ENCODE measurements around the gene SLC37A2.

Gene SLC37A2

GRCh38 chr11:125092669-125093068 lies 29.6 kb downstream of the SLC37A2 start:
- no peak for TF ChIP-seq CTCF (IDR thresholded peaks at IDR 0.05; ENCODE audit: low read depth, low read length, missing control alignments)
- no peak overlapping the region for H3K4me3 ChIP-seq (ENCODE audit: low read depth, low read length)
- in situ Hi-C loops (cut with HindIII; ENCODE audit: low sequenced_read_pairs) = loop anchor here (10.0 kb wide), 1 partner anchor 312 kb away; no protein-coding TSS in a partner anchor
- no peak for DNase-seq (ENCODE audit: low read depth)

GRCh38 chr11:125093502-125093901 lies 30.4 kb downstream of the SLC37A2 start:
- in situ Hi-C loops (cut with HindIII; ENCODE audit: low sequenced_read_pairs) = loop anchor here (10.0 kb wide), 1 partner anchor 311 kb away; no protein-coding TSS in a partner anchor
- no peak for TF ChIP-seq CTCF (IDR thresholded peaks at IDR 0.05; ENCODE audit: low read depth, low read length, missing control alignments)

GRCh38 chr11:125094731-125095130 lies 31.6 kb downstream of the SLC37A2 start:
- in situ Hi-C loops (cut with HindIII; ENCODE audit: low sequenced_read_pairs) = loop anchor here (10.0 kb wide), 1 partner anchor 310 kb away; no protein-coding TSS in a partner anchor
- DNase-seq (ENCODE audit: low read depth) = no peak
- no peak for TF ChIP-seq CTCF (IDR thresholded peaks at IDR 0.05; ENCODE audit: low read depth, low read length, missing control alignments)
- no peak overlapping the region for H3K4me3 ChIP-seq (ENCODE audit: low read depth, low read length)

More at GRCh38 chr11:125093502-125093901, 30.4 kb downstream of the SLC37A2 start:
- no peak overlapping the region for H3K4me3 ChIP-seq (ENCODE audit: low read depth, low read length)
- no peak for DNase-seq (ENCODE audit: low read depth)

GRCh38 chr11:125100136-125100535 lies 37.0 kb downstream of the SLC37A2 start:
- no peak for TF ChIP-seq CTCF (IDR thresholded peaks at IDR 0.05; ENCODE audit: low read depth, low read length, missing control alignments)
- in situ Hi-C loops (cut with HindIII; ENCODE audit: low sequenced_read_pairs) = no loop called here
- no peak for DNase-seq (ENCODE audit: low read depth)
- H3K4me3 ChIP-seq (ENCODE audit: low read depth, low read length) = no peak overlapping the region

- no peak overlapping the region for H3K4me3 ChIP-seq (ENCODE audit: low read depth, low read length)
- TF ChIP-seq CTCF (IDR thresholded peaks at IDR 0.05; ENCODE audit: low read depth, low read length, missing control alignments) = no peak
- in situ Hi-C loops (cut with HindIII; ENCODE audit: low sequenced_read_pairs) = no loop called here
- no peak for DNase-seq (ENCODE audit: low read depth)
Measured at GRCh38 chr11:125101596-125101995, 38.5 kb downstream of the SLC37A2 start.

GRCh38 chr11:125102025-125102424 lies 38.9 kb downstream of the SLC37A2 start:
- in situ Hi-C loops (cut with HindIII; ENCODE audit: low sequenced_read_pairs) = no loop called here
- DNase-seq (ENCODE audit: low read depth) = no peak
- H3K4me3 ChIP-seq (ENCODE audit: low read depth, low read length) = no peak overlapping the region
- TF ChIP-seq CTCF (IDR thresholded peaks at IDR 0.05; ENCODE audit: low read depth, low read length, missing control alignments) = no peak
